GM19023 (cell line): Measurements from ENCODE around the gene C5orf46.

ENCODE experiments used
- ATAC-seq: cut with Tn5 transposase; IDR thresholded peaks from one replicate; pipeline ENCODE4 v1.9.1; 2021; ENCODE audit warnings: mild to moderate bottlenecking, moderate library complexity; ENCODE audit not compliant: unreplicated experiment

Gene C5orf46

GRCh38 chr5:147859962-147860640 is 46.2 kb downstream of the C5orf46 start:
- ATAC-seq: no peak

DNA sequence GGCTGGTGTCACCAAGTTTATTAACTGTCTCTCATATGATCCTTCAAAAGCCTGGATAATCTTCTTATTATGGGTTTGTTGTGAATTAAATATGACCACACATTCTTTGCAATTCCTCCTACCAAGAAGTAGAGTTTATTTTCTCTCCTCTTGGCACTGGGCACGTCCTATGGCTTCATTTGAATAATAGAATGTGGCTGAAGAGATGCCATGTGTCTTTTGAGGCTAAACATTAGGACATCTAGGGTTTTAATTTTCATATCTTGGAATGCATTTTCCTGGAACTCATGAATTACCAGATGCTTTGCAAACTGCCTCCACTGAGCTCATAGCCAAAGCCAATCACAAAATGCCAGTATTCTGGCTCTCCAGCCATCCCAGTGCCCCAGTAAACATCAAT is 47.8 kb downstream of the C5orf46 start:
- no peak for ATAC-seq

DNA sequence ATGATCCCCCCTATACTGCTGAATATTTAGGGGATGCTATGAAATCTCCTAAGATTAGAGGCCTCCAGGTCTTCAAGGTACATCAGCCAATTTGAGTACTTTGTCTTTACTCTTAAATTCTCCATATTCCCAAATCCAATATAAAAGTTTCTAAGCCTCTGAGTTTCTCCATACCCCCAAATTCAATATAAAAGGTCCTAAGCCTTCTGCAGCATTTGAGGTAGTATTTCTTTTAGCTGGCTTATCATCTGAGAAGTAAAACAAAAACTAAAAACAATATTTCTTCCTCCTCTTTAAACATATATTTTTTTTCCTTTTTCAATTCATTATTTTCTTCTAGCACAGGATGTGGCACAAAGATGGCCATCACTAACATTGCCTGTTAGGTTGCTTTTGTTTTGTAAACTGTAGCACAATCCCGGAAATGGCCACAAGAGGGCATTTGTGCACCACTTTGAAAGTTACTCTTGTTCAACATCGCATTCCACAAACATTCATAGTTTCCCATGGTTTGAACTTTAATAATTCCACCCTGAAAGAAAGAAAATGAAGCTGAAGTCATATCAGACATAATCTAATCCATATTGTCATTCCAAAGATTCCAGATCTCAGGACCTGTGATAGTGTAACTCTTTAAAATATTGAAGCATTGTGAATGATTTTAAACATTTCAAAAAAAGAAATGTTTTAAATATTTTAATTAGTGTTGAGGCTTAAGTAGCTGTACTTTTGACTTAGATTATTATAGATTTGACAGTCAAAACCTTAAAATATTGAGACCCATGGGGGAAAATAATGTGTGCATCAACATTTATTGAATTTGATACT is 48.8 kb downstream of the C5orf46 start:
- ATAC-seq: no peak

DNA sequence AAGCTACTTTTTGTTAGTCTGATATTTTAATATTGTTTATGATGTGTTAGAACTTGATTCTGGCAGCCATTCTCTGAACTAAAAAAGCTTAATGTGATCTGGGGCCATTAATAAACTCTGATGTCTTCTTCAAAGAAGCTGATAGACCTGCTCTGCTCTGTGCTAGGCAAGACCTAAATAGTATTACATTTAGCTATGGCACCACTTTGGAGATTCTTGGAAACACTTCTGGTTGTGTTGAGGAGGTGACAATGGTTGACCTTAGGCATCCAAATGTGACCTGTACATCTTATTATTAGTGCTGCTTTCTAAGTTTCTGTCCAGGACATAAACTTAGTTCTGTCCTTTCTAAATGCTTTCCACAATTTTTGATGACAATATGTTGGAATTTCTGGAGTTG is 49.5 kb downstream of the C5orf46 start:
- ATAC-seq: no peak

DNA sequence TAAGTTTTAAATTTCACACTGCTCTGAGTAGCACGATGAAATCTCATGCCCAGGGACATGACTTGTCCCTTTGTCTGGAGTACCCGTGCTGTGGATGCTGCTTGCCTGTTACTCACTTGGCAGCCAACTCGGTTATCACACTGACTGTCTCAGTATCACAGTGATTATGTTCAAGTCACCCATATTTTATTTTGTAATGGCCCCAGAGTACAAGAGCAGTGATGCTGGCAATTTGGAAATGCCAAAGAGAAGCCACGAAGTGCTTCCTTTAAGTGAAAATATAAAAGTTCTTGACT is 50.6 kb downstream of the C5orf46 start:
- no peak for ATAC-seq

DNA sequence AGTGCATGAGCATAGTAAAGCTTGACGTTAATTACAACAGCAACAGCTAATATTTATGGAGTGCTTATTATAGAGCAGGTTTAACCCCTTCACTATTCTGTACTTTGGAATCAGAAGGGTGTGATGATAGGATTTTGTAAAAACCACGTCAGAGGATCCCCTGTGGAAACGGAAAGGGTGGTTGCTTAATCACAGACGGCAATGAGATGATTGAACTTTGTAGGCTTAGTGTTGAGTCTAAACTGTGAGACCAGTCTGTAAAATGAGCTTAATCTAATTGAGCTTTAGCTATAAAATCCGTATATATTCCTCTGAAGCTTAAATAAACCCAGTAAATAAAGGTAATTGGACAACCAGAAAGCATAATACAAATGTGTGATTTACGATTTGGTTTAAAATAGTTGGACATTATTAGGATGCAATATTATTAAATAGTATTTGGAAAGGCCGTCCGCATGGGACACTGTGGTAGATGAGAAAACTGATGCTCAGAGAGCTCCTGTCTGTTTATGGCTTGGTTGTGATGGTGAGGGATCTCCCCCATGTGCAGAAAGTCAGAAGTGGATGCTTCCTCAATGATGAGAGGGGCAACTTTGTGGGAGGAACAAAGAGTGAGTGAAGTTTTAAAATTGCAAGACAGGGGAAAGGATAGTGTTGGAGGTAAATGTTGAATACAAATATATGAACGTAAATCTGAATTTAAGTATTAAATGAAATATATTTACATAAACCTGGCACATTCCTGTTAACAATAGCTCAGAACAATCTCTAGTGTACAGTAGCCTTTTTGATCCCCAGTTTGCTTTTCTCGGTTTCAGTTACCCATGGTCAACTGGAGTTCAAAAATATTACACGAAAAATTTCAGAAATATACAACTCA is 51.2 kb downstream of the C5orf46 start:
- ATAC-seq: no peak

DNA sequence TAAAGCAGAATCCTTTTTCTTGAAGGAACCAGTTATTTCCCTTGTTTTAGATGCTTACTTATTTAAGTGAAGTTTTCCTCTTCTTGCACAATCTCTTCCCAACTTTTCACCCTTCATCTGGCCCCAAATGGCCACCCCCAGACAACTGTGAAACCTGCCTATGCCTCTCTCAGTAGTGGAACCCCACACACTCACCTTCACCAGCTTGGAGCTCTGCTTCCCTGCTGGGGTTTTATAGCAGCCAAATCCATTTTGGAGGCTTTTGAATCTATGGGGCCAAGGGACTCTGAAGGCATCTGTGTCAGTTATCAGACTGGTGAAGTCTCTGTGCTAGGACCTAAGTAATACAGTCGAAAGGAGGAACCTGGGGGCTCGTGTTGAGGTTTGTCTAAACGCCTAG is 52.0 kb downstream of the C5orf46 start:
- ATAC-seq: no peak

GRCh38 chr5:147853372-147853987 is 52.9 kb downstream of the C5orf46 start:
- ATAC-seq: no peak

- no peak for ATAC-seq
Measured at GRCh38 chr5:147852365-147852764, 54.0 kb downstream of the C5orf46 start.

GRCh38 chr5:147851578-147851977 is 54.8 kb downstream of the C5orf46 start:
- no peak for ATAC-seq

- no peak for ATAC-seq
Measured at GRCh38 chr5:147849226-147849625, 57.1 kb downstream of the C5orf46 start.

GRCh38 chr5:147845618-147846017 is 60.7 kb downstream of the C5orf46 start:
- no peak for ATAC-seq

GRCh38 chr5:147844846-147845245 is 61.5 kb downstream of the C5orf46 start:
- no peak for ATAC-seq

DNA sequence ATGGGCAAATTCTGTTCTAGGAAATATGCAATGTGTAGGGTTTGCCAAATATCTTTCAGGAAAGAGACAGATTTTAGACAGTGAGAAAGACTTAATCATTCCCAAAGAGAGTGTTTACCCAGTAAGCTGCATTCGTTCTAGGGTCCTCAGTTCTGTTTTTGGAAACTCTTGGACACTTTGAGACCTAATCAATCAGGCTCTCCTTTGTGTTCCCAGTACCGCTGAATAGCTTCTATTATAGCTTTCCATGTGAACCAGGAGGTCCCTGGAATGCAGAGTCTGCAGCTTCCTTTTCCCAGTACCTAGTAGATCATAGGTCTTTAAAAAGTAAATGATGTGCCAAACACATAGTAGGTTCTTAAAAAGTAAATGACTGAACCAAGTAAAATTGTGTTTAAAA is 63.5 kb downstream of the C5orf46 start:
- no peak for ATAC-seq
